Suprapubic skin (tissue), 3 donors: Measurements from ENCODE around the gene SMG6.

Source experiments
- CTCF ChIP-seq, 2 donors: fragments of 200-600 bp in 1 of 2; fragments of 450-650 bp in 1 of 2; sonication (generic) in 1 of 2; IDR thresholded peaks; one replicate each; pipeline ENCODE4 v1.5.1; 2016 to 2019; ENCODE audit warnings: antibody characterized with exemption in 2 of 2, mild to moderate bottlenecking in 1 of 2, moderate library complexity in 1 of 2
- POLR2A ChIP-seq, 2 donors: fragments of 450-650 bp; IDR thresholded peaks; one replicate each; pipeline ENCODE4 v1.6.1; 2017; ENCODE audit warnings: antibody characterized with exemption in 2 of 2, mild to moderate bottlenecking in 2 of 2, moderate library complexity in 2 of 2

GRCh38 chr17:2013994-2014317, 289.6 kb downstream of the SMG6 start:
- no peak for TF ChIP-seq CTCF (IDR thresholded peaks at IDR 0.05)
- no peak for TF ChIP-seq POLR2A (IDR thresholded peaks at IDR 0.05)
